ENCODE measurements around the gene BLACAT1.

Gene BLACAT1

DNA sequence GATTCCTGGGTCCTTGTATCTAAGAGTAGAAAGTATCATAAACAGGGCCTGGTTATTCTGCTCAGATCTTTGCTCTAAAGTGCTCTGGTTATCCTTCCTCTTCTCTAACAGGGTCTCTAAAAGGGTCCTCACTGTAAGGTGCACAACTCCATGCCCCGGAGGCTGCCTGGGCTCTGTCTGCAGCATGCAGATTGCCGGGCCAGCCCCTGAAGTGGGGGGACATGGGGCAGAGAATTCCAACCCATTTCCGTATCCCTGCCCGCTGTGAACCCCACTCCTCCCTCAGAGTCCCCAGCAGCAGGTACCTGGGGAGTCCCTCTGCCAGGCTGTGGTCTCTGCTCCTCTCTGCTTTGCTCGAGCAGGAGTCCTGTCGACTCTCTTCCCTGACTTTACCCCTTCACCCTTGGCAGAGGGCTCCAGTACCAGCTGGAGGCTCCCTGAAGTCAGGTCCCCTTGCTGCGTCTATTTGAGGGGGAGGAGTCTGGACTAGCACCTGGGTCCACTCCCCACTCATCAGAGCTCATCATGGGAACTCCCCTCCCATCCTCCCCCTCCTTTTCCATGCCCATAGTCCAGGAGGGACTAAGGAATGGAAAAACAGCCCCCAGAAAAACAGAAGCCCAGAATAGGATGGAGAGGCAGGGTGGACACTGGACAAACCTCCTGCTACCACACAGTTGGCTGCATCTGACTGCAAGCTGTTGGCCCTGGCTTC, 12.1 kb downstream of the BLACAT1 start:
- Histone ChIP-seq H3K4me1 (peaks cover 10% of the 10 kb centered on the region), H3K9ac (no peak overlapping the region)
- TF ChIP-seq, protein P1, sequence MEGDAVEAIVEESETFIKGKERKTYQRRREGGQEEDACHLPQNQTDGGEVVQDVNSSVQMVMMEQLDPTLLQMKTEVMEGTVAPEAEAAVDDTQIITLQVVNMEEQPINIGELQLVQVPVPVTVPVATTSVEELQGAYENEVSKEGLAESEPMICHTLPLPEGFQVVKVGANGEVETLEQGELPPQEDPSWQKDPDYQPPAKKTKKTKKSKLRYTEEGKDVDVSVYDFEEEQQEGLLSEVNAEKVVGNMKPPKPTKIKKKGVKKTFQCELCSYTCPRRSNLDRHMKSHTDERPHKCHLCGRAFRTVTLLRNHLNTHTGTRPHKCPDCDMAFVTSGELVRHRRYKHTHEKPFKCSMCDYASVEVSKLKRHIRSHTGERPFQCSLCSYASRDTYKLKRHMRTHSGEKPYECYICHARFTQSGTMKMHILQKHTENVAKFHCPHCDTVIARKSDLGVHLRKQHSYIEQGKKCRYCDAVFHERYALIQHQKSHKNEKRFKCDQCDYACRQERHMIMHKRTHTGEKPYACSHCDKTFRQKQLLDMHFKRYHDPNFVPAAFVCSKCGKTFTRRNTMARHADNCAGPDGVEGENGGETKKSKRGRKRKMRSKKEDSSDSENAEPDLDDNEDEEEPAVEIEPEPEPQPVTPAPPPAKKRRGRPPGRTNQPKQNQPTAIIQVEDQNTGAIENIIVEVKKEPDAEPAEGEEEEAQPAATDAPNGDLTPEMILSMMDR (IDR thresholded peaks at IDR 0.05), result no peak

DNA sequence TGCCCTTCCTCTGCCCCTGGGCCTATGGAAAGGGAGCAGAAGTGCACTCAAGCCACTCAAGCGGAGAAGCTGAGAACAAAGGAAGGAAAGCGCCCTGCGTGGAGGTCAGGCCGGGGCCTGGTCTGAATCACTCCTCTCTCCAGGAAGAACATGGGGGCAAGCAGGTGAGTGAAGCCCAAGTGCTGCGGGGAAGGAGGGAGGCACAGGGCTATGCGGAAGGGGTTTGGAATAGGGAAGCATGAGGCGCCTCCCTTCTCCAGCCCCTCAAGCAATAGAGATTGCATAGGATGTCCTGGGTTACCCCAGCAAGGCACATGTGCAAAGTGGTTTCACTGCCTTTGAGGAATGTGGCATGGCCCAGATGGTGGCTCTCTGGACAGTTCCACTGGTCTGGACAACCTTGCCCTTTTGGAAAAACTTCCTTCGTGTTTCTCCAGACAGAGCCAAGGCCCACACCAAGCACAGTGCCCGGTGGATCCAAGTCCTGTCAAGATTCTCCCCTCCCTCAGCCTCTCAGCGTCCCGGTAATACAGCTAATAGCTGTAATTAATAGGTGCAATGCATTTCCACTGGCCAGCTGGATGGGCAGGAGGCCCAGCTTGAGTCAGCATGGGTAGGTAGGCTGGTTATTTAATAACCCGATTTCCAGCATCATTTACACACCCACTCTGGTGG, 13.7 kb downstream of the BLACAT1 start:
- Histone ChIP-seq H3K9me3 (ENCODE audit: control insufficient read depth, low read length) (no peaks in the 10 kb centered on the region), H3K9ac (no peak overlapping the region), H3K79me2 (no peaks in the 10 kb centered on the region), H3K36me3 (ENCODE audit: control insufficient read depth, insufficient read depth, low read length) (no peaks in the 10 kb centered on the region), H3K4me1 (peaks cover 10% of the 10 kb centered on the region), H3K4me2 (ENCODE audit: low read length) (no peak overlapping the region), H3K27me3 (ENCODE audit: control insufficient read depth, insufficient read depth, low read length) (no peaks in the 10 kb centered on the region), H3K27ac (no peak overlapping the region), H2AFZ (no peak overlapping the region), H3K4me3 (ENCODE audit: low read depth, low read length) (no peak overlapping the region)
- TF ChIP-seq, protein P1 (IDR thresholded peaks at IDR 0.05), result no peak

More for the DNA sequence above, 12.1 kb downstream of the BLACAT1 start:
- Histone ChIP-seq H3K79me2 (no peaks in the 10 kb centered on the region), H3K4me2 (ENCODE audit: low read length) (no peak overlapping the region), H3K27me3 (ENCODE audit: control insufficient read depth, insufficient read depth, low read length) (no peaks in the 10 kb centered on the region), H2AFZ (no peak overlapping the region), H3K9me3 (ENCODE audit: control insufficient read depth, low read length) (no peaks in the 10 kb centered on the region), H3K4me3 (ENCODE audit: low read depth, low read length) (no peak overlapping the region), H3K27ac (no peak overlapping the region), H3K36me3 (ENCODE audit: control insufficient read depth, insufficient read depth, low read length) (no peaks in the 10 kb centered on the region)

DNA sequence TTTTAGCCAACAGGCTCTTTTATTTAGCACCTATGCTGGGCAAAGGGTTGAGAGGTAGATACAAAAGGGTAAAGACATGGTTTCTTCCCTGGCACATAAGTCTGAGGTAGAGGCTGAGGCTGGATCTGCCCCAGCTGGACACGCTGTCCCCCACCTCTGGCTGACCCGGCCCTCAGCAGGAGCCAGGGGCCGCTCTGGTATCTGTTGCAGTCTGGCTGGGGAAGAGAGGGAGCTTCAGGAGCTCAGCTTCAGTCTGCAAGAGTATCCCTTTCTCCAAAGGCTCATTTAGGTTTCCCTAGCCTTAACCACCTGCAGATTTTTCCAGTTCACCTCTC, 14.2 kb downstream of the BLACAT1 start:
- TF ChIP-seq, protein P1 (IDR thresholded peaks at IDR 0.05), result no peak
- Histone ChIP-seq H3K4me3 (ENCODE audit: low read depth, low read length) (no peak overlapping the region), H3K4me2 (ENCODE audit: low read length) (no peak overlapping the region), H3K79me2 (no peaks in the 10 kb centered on the region), H3K9me3 (ENCODE audit: control insufficient read depth, low read length) (no peaks in the 10 kb centered on the region), H3K27me3 (ENCODE audit: control insufficient read depth, insufficient read depth, low read length) (no peaks in the 10 kb centered on the region), H3K4me1 (peaks cover 10% of the 10 kb centered on the region), H3K27ac (no peak overlapping the region), H3K9ac (no peak overlapping the region), H3K36me3 (ENCODE audit: control insufficient read depth, insufficient read depth, low read length) (no peaks in the 10 kb centered on the region), H2AFZ (no peak overlapping the region)

DNA sequence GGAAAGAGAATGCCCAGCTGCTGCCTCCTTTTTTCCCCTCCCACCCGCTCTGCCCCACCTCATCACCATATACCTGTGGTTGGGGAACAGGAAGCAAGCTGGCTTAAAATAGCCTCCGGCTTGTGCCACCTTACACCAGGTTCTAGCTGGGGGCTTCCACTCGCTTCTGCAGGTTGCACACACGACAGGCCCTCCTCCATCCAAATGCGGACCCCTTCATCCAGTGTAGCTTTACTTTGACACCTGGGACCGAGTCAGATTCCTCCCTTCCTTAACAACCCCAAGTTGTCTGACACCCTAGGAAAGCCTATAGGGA, 14.6 kb downstream of the BLACAT1 start:
- H3K79me2 ChIP-seq, result no peaks in the 10 kb centered on the region
- H3K27me3 ChIP-seq (ENCODE audit: control insufficient read depth, insufficient read depth, low read length), result no peaks in the 10 kb centered on the region
- H3K27ac ChIP-seq, result no peak overlapping the region
- TF ChIP-seq, protein P1 (IDR thresholded peaks at IDR 0.05), result no peak
- no peak overlapping the region for H3K4me3 ChIP-seq (ENCODE audit: low read depth, low read length)
- peaks cover 10% of the 10 kb centered on the region for H3K4me1 ChIP-seq
- no peaks in the 10 kb centered on the region for H3K36me3 ChIP-seq (ENCODE audit: control insufficient read depth, insufficient read depth, low read length)
- H3K9me3 ChIP-seq (ENCODE audit: control insufficient read depth, low read length), result no peaks in the 10 kb centered on the region
- no peak overlapping the region for H3K4me2 ChIP-seq (ENCODE audit: low read length)
- no peak overlapping the region for H2AFZ ChIP-seq
- no peak overlapping the region for H3K9ac ChIP-seq
